Neural cell (in vitro differentiated cells): Measurements from ENCODE around the gene BAG1. TPM values are rescaled to one million over a fixed set of nuclear protein-coding genes. Genes with fewer than 3 reads are reported as not detected.

Experiments
- H2AFZ ChIP-seq: fragments of 200-600, 300-800 bp; sonication (generic), shearing (Covaris generic); 2 replicates; pipeline ENCODE4 v1.6.0; 2014; ENCODE audit warnings: low read depth, mild to moderate bottlenecking, antibody characterized with exemption, low read length, moderate library complexity
- H3F3A ChIP-seq: fragments of 200-600 bp; shearing (Covaris generic); 2 replicates; pipeline ENCODE4 v1.6.1; 2016; ENCODE audit warnings: mild to moderate bottlenecking, moderate library complexity, mixed read lengths, antibody characterized with exemption, low read length; ENCODE audit not compliant: insufficient read depth, poor library complexity, severe bottlenecking
- H3K27ac ChIP-seq: fragments of 200-600, 300-800 bp; sonication (generic), shearing (Covaris generic); 2 replicates; pipeline ENCODE4 v1.5.1; 2014; ENCODE audit warnings: mild to moderate bottlenecking, low read length, moderate library complexity
- H3K27me3 ChIP-seq: fragments of 300-800, 200-600 bp; sonication (generic), shearing (Covaris generic); 2 replicates; pipeline ENCODE4 v1.6.0; 2014; ENCODE audit warnings: mild to moderate bottlenecking, low read depth, low read length, moderate library complexity; ENCODE audit not compliant: insufficient read depth
- H3K36me3 ChIP-seq: fragments of 300-800, 200-600 bp; sonication (generic), shearing (Covaris generic); 2 replicates; pipeline ENCODE4 v1.5.1; 2014; ENCODE audit warnings: mild to moderate bottlenecking, antibody characterized with exemption, low read length, moderate library complexity; ENCODE audit not compliant: insufficient read depth
- H3K4me2 ChIP-seq: fragments of 300-800, 200-600 bp; sonication (generic), shearing (Covaris generic); 2 replicates; pipeline ENCODE4 v1.6.0; 2014; ENCODE audit warnings: mild to moderate bottlenecking, low read length
- H3K4me3 ChIP-seq: fragments of 300-800, 200-600 bp; sonication (generic), shearing (Covaris generic); 2 replicates; pipeline ENCODE4 v1.5.1; 2014; ENCODE audit warnings: mild to moderate bottlenecking, low read length, moderate library complexity
- H3K79me2 ChIP-seq: fragments of 200-600 bp; shearing (Covaris generic); replicated peaks from 2 replicates; pipeline ENCODE4 v1.6.0; 2014; ENCODE audit warnings: mild to moderate bottlenecking, low read length, moderate library complexity; ENCODE audit not compliant: insufficient read depth
- H3K9ac ChIP-seq: fragments of 300-800, 200-600 bp; sonication (generic), shearing (Covaris generic); 2 replicates; pipeline ENCODE4 v1.6.1; 2016; ENCODE audit warnings: mild to moderate bottlenecking, low read length, mixed read lengths
- H3K9me2 ChIP-seq: fragments of 200-600 bp; shearing (Covaris generic); 2 replicates; pipeline ENCODE4 v1.6.1; 2016; ENCODE audit warnings: mild to moderate bottlenecking, low read length, mixed read lengths; ENCODE audit not compliant: insufficient read depth
- H3K9me3 ChIP-seq: fragments of 200-600, 300-800 bp; sonication (generic), shearing (Covaris generic); 2 replicates; pipeline ENCODE4 v1.6.1; 2016; ENCODE audit warnings: mild to moderate bottlenecking, mixed run types, low read length, moderate library complexity, mixed read lengths
- H4K20me1 ChIP-seq: fragments of 200-600 bp; shearing (Covaris generic); 2 replicates; pipeline ENCODE4 v1.6.1; 2016; ENCODE audit warnings: mild to moderate bottlenecking, mixed run types; ENCODE audit not compliant: insufficient read depth
- CTCF ChIP-seq: fragments of 450-650 bp; IDR thresholded peaks from 2 replicates; pipeline ENCODE4 v1.5.1; 2014; ENCODE audit warnings: antibody characterized with exemption, mild to moderate bottlenecking, moderate library complexity; ENCODE audit not compliant: poor library complexity, severe bottlenecking
- EP300 ChIP-seq: fragments of 450-650 bp; conservative IDR thresholded peaks from 2 replicates; pipeline ENCODE4 v1.6.1; 2014; ENCODE audit warnings: antibody characterized with exemption, mild to moderate bottlenecking, moderate library complexity; ENCODE audit not compliant: poor library complexity, severe bottlenecking
- EZH2 ChIP-seq: fragments of 200-600, 300-800 bp; shearing (Covaris generic), sonication (generic); IDR thresholded peaks from 2 replicates; pipeline ENCODE4 v1.6.1; 2014; ENCODE audit warnings: antibody characterized with exemption, low read length, borderline replicate concordance, mild to moderate bottlenecking; ENCODE audit not compliant: insufficient read depth, poor library complexity, severe bottlenecking
- MXI1 ChIP-seq: fragments of 450-650 bp; conservative IDR thresholded peaks from 2 replicates; pipeline ENCODE4 v1.6.1; 2014; ENCODE audit warnings: antibody characterized with exemption, mild to moderate bottlenecking; ENCODE audit not compliant: poor library complexity, severe bottlenecking
- POLR2AphosphoS5 ChIP-seq: IDR thresholded peaks from 2 replicates; pipeline ENCODE4 v1.6.1; 2012
- RAD21 ChIP-seq: fragments of 450-650 bp; conservative IDR thresholded peaks from 2 replicates; pipeline ENCODE4 v1.6.1; 2014; ENCODE audit warnings: antibody characterized with exemption, mild to moderate bottlenecking, moderate library complexity
- SMC3 ChIP-seq: fragments of 450-650 bp; conservative IDR thresholded peaks from 2 replicates; pipeline ENCODE4 v1.6.1; 2014; ENCODE audit warnings: antibody characterized with exemption, mild to moderate bottlenecking, moderate library complexity; ENCODE audit not compliant: poor library complexity
- TAF1 ChIP-seq: IDR thresholded peaks from 2 replicates; pipeline ENCODE4 v1.6.1; 2012; ENCODE audit warnings: low read depth
- polyA plus RNA-seq: library from polyadenylated mRNA; depleted of rRNA; stranded (reverse); fragments of >200 nt; gene quantifications from 2 replicates; pipeline ENCODE4 v1.2.3, GENCODE V29; 2014
- TF ChIP-seq, protein P1 (sequence below): IDR thresholded peaks from 2 replicates; pipeline ENCODE4 v1.6.1; 2012; ENCODE audit warnings: borderline replicate concordance

BAG1 gene
- polyA plus RNA-seq, 1 donor from 2014 or later = 94.9 TPM

DNA sequence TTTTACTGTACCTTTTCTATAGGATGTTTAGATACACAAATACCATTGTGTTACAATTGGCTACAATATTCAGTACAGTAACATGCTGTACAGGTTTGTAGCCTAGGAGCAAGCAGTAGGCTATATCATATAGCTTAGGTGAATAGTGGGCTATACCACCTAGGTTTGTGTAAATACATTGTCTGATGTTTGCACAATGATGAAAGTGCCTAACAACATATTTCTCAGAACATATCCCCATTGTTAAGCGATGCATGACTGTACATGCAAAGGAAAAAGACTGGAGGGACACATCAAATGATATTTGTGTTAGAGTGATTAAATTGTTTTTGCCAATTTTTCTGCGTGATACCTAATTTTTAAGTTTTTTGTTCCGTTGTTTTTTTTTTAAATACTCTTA is 5.6 kb upstream of the BAG1 start:
- H3F3A ChIP-seq = no peaks in the 10 kb centered on the region
- H2AFZ ChIP-seq = no peak overlapping the region
- no peak overlapping the region for H3K9ac ChIP-seq
- H3K36me3 ChIP-seq = peaks cover 6% of the 10 kb centered on the region
- H3K27me3 ChIP-seq = no peaks in the 10 kb centered on the region
- no peak overlapping the region for H3K4me2 ChIP-seq
- H3K9me3 ChIP-seq = no peaks in the 10 kb centered on the region
- H3K9me2 ChIP-seq = no peaks in the 10 kb centered on the region
- H3K27ac ChIP-seq = no peak overlapping the region
- peaks cover 7% of the 10 kb centered on the region for H3K79me2 ChIP-seq
- H4K20me1 ChIP-seq = no peaks in the 10 kb centered on the region
- no peak overlapping the region for H3K4me3 ChIP-seq
- TF ChIP-seq MXI1 (no peak), POLR2AphosphoS5 (no peak), TAF1 (no peak), EP300 (no peak), EZH2 (no peak), SMC3 (no peak), CTCF (no peak), RAD21 (no peak)
- TF ChIP-seq, protein P1, sequence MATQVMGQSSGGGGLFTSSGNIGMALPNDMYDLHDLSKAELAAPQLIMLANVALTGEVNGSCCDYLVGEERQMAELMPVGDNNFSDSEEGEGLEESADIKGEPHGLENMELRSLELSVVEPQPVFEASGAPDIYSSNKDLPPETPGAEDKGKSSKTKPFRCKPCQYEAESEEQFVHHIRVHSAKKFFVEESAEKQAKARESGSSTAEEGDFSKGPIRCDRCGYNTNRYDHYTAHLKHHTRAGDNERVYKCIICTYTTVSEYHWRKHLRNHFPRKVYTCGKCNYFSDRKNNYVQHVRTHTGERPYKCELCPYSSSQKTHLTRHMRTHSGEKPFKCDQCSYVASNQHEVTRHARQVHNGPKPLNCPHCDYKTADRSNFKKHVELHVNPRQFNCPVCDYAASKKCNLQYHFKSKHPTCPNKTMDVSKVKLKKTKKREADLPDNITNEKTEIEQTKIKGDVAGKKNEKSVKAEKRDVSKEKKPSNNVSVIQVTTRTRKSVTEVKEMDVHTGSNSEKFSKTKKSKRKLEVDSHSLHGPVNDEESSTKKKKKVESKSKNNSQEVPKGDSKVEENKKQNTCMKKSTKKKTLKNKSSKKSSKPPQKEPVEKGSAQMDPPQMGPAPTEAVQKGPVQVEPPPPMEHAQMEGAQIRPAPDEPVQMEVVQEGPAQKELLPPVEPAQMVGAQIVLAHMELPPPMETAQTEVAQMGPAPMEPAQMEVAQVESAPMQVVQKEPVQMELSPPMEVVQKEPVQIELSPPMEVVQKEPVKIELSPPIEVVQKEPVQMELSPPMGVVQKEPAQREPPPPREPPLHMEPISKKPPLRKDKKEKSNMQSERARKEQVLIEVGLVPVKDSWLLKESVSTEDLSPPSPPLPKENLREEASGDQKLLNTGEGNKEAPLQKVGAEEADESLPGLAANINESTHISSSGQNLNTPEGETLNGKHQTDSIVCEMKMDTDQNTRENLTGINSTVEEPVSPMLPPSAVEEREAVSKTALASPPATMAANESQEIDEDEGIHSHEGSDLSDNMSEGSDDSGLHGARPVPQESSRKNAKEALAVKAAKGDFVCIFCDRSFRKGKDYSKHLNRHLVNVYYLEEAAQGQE = no peak

DNA sequence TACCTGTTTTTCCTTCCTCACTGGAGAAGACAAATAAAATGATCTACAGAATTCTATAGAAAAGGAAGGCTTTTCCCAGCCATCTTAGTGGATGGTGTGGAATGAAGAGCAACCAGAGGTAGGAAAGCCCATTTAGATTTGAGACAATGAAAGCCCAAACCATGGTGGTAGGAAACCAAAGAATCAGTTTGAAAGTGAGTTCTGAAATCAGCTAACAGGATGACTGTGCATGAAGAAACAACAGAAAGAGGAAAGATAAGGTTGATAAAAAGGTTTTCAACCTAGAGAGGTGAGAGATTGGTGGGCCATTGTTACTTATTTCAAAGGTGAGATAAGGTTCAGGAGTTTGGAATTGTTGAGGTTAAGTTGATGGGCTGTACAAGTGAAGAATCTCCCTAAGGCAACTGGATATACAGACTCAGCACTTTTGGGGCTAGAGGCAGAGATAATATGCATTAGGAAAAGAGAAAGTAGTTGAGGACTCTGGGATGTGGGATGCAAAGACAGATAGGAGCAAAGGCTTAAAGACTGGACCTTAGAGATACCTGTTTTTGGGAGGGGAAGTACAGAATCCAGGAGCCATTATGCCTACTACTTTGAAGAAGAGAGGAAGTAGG is 2.8 kb upstream of the BAG1 start:
- Histone ChIP-seq H3K9me2 (no peaks in the 10 kb centered on the region), H3K79me2 (peaks cover 27% of the 10 kb centered on the region), H3K27ac (no peak overlapping the region), H3K27me3 (no peaks in the 10 kb centered on the region), H3K4me2 (no peak overlapping the region), H4K20me1 (no peaks in the 10 kb centered on the region), H3K4me3 (no peak overlapping the region), H3K9ac (no peak overlapping the region), H3F3A (no peaks in the 10 kb centered on the region), H2AFZ (no peak overlapping the region), H3K9me3 (no peaks in the 10 kb centered on the region), H3K36me3 (peaks cover 6% of the 10 kb centered on the region)
- TF ChIP-seq TAF1 (no peak), EZH2 (no peak), EP300 (no peak), POLR2AphosphoS5 (no peak), MXI1 (no peak), SMC3 (no peak), CTCF (no peak), RAD21 (no peak)
- TF ChIP-seq, protein P1 = no peak
